ENCODE measurements around the gene ZBBX.

GRCh38 chr3:167397826-167398225, 17.7 kb upstream of the ZBBX start:
- TF ChIP-seq CTCF (IDR thresholded peaks at IDR 0.05) (no peak), POLR2A (IDR thresholded peaks at IDR 0.05) (no peak)

All from tibial nerve (tissue), 3 donors.